Femur (tissue), 1 donor: ENCODE measurements around the gene TADA2B.

Experiments used
- DNase-seq: peaks from one replicate; pipeline ENCODE4 v3.0.0-alpha.2; 2017

The TADA2B gene, protein sequence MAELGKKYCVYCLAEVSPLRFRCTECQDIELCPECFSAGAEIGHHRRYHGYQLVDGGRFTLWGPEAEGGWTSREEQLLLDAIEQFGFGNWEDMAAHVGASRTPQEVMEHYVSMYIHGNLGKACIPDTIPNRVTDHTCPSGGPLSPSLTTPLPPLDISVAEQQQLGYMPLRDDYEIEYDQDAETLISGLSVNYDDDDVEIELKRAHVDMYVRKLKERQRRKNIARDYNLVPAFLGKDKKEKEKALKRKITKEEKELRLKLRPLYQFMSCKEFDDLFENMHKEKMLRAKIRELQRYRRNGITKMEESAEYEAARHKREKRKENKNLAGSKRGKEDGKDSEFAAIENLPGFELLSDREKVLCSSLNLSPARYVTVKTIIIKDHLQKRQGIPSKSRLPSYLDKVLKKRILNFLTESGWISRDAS

DNA sequence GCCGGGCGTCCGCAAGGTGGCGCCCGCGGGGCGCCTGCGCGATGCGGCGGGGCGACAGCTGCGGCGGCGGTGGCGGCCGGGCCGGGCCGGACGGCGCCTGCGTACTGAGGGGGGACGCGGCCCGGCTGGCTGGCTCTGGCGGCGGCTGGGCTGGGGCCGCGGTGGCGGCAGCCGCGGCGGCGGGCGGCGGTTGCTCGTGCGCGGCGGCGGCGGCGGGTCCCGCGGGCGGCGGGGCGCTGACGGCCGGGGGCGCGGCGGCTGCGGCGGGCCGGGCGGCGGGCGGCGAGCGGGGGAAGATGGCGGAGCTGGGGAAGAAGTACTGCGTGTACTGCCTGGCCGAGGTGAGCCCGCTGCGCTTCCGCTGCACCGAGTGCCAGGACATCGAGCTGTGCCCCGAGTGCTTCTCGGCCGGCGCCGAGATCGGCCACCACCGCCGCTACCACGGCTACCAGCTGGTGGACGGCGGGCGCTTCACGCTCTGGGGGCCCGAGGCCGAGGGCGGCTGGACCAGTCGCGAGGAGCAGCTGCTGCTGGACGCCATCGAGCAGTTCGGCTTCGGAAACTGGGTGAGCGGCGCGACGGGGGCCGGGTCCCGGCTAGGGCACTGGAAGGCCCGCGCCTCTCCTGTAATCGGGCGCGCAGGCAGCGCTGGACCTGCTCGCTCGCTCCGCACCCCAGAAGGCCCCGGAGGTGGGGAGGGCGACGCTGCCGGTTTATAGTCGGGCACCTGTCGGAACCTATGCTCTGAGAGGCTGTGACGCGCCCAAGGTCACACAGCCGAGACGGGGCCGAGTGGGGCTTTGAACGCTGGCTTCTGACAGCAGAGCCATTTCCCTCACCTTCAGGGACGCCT, at the start of gene TADA2B:
Gene TADA2B, plus strand, starts transcription at position 89 of the 853 bp plus-strand sequence. Its CDS starts 208 bp downstream, at position 297.
- peak; percentile 56 for DNase-seq

DNA sequence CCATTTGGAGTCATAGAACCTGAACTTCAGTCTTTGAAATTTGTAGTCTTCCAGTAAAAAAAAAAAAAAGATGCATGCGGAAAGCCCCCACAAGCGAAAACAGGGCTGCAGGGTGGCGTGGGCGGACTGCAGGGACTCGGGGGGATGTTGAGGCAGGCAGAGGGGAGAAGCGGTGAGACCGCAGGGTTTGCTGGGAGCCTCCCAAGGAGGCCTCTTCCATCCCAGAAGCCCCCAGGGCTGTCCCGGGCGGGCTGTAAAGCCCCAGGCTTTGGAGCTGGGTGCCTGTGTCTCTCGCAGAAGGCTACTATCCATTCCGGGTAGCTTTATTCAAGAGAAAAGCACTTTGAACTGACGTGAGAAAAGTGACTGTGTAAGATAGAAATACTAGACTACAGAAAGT, 46.7 kb upstream of the TADA2B start:
- peak; percentile 6 for DNase-seq

DNA sequence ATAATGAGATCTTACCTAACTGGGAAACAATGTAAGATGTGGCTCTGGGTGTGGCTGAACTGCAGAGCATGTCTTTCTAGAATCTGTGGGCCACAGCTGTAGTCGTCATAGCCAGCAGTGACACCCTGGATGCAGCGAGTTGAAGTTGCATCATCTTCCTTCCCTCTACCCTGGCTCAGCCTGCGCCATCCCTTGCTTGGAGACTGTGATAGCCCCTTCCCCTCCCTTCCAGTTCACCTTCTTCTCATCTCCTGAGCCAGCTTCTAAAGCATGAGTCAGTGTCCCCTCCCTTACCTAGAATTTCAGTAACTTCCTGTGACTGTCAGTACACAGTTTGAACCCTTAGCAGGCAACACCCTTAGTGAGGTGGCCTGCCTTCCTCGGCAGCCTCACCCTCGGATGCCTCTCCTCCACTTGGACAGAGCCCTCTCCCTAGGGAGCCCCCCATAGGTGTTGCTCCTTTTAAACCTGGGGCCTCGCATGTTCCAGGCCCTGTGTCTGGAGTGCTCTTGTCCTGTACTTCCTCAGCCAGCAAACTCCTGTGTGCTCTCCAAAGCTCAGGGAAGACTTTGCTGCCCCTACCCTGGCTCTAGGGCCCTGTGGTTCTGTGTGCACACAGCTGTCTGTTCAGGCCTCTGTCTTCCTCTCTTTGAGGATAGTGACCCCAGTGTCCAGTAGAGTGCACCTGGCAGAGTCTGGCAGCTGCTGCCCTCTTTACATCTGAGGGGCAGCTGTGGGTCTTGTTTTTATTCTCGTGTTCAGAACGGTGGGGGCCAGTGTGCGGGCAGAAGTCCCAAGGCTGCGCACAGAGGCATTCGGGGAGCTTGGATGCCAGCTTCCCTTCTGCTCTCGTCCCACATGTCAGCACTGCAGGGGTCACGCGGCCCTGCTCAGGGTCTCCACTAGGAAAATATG, 43.7 kb upstream of the TADA2B start:
- DNase-seq = peak; percentile 46

DNA sequence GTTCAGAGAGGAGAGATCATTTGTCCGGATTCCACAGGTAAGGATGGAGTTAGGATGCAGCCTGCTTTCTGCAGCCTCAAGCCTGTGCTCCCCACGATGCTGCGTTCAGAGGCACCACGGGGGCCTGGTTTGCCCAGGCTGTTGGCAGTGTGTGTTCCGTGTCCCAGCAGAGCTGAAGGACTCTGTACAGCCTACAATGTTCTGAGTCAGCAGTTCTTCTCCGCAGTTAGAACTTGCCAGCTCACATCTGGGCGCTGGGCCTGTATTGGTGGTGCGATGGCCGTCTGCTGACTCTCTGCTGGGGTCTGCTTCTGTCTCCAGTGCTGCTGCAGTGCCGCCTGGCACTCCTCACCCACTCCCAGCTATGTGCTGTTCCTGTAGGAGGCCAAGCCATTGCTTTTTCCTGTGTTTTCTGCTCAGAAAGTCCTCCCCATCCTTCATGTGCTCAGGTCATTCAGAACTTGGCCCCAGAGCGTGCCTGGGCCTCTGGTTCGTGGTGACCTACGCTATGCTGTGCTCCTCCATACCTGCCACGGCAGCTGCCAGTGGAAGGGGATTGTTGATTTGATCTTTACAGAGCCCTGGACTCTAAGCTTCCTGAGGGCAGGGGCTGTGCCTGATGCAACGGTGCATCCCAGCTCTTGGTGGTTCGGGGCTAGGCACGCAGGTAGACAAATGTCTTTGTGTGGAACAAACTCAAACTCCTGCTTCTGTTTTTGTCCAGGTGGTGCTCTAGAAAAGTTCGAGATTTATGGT, 42.6 kb upstream of the TADA2B start:
- peak; percentile 10 for DNase-seq

DNA sequence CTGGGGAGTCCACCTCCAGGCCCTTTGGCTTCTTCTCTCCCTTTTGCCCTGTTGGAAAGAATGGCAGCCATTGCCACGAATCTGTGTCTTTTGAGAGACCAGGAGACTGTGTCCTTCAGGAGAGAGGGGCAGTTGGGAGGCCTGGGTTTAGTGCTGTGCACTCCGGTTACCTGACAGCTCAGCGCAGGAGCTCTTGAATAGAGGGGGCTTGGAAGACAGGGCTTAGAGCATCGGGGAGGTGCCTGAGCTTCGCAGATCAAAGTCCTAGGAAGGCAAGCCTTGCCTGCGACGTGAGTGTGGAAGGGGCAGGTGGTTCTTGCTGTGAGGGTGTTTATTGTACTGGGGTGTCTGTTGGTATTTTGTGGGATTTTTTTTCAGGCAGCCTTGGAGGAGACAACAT, 41.9 kb upstream of the TADA2B start:
- DNase-seq = no peak

DNA sequence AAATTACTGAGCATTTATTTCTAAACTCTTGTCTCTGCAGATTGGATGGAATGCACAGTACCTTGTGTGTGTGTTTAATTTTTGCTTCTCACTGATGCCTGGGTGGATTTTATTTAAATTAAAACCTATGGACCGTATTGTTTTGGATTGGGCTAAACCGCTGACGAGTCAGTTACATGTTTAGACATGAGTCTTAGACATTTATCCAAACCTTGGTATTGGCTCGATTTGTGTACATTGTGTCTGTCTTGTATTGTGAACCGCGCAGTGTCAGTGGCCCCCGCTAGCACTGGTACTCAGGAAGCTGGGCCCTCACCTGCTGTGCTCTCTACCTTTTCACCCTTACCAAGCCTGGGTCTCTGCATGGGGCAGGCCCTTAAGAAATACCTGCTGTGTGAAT, 40.8 kb upstream of the TADA2B start:
- no peak for DNase-seq

DNA sequence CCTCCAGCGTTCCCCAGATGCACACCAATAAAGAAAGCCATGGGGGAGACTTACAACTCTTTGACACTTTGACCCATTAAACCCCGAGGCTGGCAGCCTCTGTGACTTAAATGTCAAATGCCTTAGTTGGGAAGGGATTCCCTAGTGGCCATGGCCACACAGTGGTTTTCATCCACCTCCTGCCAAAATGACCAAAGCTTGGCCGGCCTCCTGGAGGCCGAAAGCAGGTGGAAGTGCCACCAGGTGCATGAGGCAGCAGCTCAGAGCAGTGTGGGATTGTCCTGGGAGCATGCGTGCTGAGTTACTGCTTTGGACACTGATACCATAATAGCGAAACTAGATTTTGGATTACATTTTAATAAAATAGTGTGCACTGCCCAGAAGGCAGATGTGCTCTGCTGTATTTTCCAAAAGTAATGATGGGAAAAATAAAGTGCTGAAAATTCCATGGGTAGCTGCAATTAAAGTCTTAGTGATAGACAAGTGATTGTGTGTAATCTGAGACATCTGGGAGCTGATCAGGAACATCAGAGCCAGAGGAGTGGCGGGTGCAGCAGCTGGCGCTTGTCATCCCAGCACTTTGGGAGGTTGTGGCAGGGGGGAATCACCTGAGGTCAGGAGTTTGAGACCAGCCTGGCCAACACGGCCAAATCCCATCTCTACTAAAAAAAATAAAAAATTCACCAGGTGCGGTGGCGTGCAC, 39.8 kb upstream of the TADA2B start:
- no peak for DNase-seq

DNA sequence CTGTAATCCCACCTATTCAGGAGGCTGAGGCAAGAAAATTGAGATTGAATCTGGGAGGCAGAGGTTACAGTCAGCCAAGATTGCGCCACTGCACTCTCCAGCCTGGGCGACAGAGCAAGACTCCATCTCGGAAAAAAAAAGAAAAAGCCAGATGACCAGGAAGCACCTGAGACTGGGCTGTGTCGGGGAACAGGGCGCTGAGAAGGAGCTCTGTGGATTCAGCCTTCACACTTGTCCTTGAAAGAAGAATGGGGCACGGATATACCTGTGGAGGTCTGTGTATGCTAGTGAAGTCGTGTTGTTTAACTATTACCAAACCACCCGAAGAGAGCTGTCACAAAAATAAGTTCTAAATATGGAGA, 39.3 kb upstream of the TADA2B start:
- DNase-seq = no peak

DNA sequence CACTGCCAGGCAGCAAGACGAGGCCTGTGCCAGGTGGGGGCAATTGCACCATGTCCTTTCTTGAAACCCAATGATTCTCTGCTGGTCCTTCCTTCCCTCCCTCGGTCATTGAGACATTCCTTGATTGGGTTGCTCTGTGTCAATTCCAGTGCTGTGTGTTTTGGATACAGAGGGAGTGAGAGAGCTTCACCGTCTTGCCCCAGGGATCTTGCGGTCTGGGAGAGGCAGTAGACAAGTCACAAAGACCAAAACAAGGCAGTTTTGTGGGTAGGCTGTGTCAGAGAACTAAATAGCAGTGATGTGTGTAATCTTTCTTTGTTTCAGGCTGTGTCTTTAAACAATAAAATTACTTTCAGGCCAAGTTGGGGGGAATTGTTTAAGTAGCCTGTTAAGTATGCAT, 38.8 kb upstream of the TADA2B start:
- no peak for DNase-seq

DNA sequence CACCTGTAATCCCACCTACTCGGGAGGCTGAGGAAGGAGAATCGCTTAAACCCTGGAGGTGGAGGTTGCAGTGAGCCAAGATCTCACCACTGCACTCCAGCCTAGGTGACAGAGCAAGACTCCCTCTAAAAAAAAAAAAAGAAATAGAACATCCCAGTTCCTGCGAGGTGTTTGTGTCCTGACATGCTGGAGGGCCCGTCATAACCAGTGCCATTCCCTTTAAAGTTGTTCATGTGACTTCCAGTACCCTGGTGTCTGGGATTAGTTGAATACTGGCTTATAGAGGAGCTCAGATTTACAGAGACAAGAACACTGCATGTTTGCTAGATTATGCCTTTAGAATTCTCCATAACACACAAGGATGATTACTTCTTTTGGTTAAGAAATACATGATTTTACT, 37.6 kb upstream of the TADA2B start:
- no peak for DNase-seq

DNA sequence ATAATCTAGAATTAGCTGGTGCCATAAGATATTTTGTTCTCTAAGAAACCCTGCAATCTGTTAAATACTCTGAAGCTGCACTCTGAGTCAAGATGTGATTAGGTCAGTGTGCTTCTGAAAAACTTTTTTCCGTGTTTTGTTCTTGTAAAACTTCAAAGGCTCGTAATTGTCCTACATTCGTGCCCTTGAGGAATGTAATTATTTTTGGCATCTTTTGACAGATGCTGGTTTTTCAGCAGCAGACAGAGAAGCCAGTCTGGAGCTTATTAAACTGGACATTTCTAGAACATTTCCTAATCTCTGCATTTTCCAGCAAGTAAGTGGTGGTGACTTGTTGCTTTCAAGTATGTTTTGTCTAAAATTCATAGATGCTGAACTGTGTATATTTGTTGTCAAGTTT, 36.8 kb upstream of the TADA2B start:
- DNase-seq = no peak

DNA sequence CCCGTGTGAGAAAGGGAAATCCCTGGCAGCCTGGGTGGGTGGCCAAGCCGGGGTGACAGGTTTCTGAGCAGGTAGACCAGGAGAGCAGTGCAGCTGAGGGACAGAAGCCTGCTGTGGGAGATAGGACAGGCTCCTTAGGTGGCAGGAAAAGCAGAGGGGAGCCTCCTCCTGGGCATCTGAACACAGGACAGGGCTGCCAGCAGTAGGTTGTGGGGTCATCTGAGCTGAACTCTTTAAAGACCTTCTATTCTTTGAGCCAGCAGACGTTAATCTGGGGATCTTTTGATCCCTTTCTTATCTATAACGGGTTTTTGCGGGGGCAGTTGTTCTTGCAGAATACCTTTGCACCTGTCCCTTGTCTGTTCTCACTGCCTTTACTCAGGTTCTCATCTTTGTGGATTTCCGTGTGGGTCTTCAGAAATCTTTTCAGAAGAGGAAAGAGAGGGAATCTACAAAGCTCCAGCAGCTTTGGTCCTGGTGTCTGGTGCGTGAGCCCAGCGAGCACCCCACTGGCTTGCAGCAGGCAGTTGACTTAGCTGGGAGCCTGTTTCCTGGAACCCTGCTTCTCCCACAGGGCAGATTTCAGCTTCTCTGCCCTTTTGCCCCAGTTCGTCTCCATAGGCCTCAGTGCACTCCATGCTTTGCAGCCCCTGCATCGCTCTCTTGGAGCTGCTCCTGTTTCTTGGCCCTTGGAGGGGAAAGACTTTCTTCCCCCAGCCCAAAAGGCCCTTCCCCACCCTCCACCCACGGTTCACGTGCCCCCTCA, 35.8 kb upstream of the TADA2B start:
- no peak for DNase-seq

DNA sequence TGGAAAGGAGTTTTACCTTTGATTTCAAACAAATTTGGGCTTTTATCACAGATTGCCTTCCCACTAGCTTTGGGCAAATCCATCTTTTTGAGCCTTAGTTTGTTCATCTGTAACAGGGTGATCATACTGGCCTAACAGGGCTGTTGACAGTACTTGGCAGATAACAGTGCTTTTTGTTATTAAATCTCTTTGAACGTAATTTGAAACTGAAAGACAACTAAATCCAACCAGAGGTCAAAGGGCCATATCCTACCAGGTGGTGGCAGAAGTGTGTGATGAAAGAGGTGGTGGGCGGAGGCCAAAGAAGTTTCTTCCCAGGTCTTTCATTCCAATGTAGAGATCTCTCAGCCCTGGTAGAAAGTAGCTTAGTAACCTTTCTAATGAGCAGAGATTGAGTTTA, 35.2 kb upstream of the TADA2B start:
- DNase-seq = no peak

DNA sequence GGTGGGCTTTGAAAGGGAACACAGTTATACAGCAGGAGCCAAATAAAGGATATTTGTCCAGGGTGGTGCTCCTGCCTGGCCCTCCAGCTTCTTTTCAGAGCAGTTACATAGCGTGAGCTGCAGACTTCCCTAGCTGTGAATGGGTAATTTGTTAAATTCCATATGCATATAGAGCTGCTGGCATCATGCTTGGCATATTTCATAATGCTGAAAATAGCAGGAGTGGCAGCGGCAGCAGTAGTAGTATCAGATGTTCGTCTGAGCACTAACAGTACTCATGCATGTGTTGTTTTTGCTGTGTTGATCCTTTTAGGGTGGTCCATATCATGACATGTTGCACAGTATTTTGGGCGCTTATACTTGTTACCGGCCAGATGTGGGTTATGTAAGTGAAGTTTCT, 33.6 kb upstream of the TADA2B start:
- DNase-seq = no peak

DNA sequence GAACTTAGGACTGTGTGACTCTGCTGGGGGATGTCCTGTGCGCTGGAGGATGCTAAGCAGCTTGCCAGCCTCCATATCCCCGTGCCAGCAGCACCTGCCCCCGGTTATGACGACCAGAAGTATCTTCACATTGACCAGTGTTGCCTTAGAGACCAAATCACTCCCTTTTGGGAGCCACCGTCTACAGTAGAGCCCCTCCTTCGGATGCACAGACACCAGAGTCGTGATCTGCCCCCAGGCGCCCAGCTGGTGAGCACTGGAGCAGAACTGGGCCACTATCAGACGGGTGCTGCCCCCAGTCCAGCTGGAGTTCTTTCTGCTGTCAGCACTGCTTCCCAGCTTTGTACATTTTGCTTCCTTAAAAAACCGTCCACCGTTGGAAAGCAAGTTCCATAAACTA, 30.0 kb upstream of the TADA2B start:
- no peak for DNase-seq

DNA sequence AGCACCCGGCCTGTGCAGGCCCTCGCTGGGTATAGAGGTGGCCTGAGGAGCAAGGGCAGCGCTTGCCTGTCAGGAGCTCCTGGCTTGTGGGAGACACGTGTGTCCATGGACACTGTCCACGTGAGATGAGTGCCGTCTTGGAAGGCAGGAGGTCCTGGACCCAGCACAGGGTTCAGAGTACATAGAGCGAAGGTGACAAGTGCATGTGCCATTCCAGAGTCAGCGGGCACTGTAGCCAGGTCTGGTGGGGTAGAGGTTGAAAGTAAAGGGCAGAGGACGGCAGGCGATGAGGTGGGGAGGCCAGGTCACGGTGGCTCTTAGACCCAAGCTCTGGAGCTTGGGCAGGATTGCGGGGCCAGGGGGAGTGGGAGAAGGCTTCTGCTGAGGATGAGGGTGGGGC, 28.4 kb upstream of the TADA2B start:
- no peak for DNase-seq

DNA sequence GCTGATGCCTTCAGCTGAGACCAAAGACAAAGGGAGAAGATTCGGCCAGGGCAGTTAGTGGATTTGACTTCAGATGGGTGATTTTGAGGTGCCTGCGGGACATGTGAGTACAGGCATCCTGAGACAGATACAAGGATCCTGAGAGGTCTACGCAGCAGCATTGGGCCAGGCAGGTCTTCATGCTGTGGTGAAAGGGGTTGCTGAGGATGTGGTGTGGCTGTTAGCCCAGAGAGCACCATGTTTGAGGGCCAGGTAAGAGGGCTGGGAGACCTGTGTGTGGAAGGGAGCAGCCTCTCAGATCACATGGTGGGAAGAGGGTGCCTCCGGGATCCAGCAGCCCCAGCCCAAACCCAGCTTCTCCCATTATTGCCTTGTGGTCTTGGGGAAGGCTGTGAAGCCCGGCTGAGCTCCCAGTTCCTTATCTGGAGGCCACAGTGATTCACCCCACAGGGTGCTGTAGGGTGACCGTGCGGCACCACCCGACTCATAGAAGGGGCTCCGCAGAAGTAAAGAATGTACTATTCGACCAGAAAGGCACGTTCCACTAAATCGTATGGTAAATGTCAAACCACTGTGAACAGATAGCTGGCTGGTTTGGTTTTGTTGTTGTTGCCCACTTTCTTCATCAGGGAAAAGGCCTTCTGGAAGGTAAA, 27.7 kb upstream of the TADA2B start:
- no peak for DNase-seq

DNA sequence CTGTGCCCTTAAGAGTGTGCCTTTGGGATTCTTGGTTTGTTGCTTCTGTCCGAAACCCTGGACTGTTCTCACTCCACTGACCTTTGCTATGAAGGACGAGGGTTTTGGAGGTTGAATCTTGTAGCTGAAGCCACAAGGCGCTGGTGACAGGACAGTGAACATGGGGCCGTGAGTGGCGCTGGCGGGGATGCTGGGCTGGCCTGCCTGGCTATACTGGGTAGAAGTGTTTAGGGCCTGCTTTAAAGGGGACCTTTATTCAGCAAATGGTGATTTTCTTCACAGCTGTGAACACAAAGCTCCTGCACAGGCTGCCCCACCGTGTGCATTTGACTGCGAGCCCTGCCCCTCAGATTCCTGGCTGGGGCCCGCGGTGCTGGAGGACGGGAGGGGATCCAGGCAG, 27.1 kb upstream of the TADA2B start:
- no peak for DNase-seq

DNA sequence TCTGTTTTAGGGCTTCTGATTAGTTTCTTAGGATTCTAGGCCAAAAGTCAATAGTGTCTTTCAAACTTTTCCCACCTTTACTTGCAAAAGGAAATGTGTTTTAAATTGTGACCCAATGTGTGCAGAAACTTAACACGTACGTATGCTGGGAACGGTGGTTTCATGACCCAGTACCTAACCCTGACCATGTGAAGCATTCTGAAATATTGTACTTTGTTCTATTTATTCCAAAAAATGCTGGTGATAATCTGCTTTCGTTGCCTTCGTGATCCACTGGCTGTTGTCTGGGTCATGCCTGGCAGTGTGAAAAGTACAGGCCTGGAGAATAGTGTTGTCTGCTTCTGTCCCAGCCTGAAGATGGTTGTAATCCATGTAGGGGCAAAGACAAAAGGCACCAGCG, 26.7 kb upstream of the TADA2B start:
- no peak for DNase-seq

DNA sequence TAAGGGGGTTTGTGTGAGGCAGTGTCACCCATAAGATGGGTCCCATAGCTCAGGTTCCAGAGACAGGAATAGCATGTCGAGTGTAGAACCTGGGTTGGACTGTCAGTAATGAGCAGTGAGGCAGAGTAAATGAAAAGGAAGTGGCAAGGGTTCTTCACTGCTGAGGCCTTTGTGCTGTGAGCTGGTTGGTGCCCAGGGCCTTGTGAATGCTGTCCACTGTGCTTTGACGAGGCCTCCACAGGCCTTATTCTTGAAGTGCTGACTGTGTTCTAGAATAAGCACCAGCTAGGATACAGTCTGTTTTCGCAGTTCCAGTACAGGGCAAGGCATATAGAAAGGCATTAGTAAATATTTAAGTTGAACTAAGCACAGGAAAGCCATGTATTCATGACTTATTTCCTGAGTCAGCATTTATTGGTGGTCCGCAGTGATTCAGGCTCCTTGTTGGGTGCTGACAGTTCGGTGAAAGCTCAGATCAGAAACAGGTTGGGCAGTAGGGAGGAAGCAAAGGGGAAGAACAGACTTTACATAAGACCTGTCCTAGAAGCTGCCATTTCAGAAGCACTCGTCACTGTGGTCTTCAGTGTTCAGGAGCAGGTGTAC, 25.6 kb upstream of the TADA2B start:
- no peak for DNase-seq
